Glomerular endothelial cell (primary cell): ENCODE measurements around the gene SIAH2. TPM values are rescaled to one million over a fixed set of nuclear protein-coding genes. Genes with fewer than 3 reads are reported as not detected.

Experiments used
- DNase-seq: peaks from one replicate; pipeline ENCODE4 v3.0.0-alpha.2; 2011; ENCODE audit warnings: low read depth, low spot score; ENCODE audit errors: extremely low read depth
- total RNA-seq: library from RNA; depleted of rRNA; stranded (reverse); fragments of >200 nt; gene quantifications from 2 replicates; pipeline ENCODE4 v1.2.3, GENCODE V29; 2015

SIAH2 gene
- total RNA-seq, 1 donor from 2014 or later = 34.0 TPM

GRCh38 chr3:150775001-150775599, 12.1 kb upstream of the SIAH2 start:
- no peak for DNase-seq

GRCh38 chr3:150773616-150774192, 10.7 kb upstream of the SIAH2 start:
- no peak for DNase-seq

GRCh38 chr3:150771600-150771999, 8.6 kb upstream of the SIAH2 start:
- no peak for DNase-seq

- DNase-seq = no peak
These were observed 7.7 kb upstream of the SIAH2 start for GRCh38 chr3:150770681-150771080.

- no peak for DNase-seq
These were observed 3.8 kb upstream of the SIAH2 start for GRCh38 chr3:150766742-150767141.

- DNase-seq = no peak
These were observed 3.2 kb upstream of the SIAH2 start for GRCh38 chr3:150765949-150766720.

- no peak for DNase-seq
These were observed 2.0 kb upstream of the SIAH2 start for GRCh38 chr3:150764967-150765366.

- DNase-seq = no peak
These were observed 1.6 kb upstream of the SIAH2 start for GRCh38 chr3:150764566-150764965.

GRCh38 chr3:150763841-150764483, 993 bp upstream of the SIAH2 start:
- DNase-seq = peak; percentile 9

GRCh38 chr3:150762662-150763121, 277 bp downstream of the SIAH2 start:
- DNase-seq = no peak

GRCh38 chr3:150761831-150762661, 923 bp downstream of the SIAH2 start:
- peak; percentile 22 for DNase-seq

GRCh38 chr3:150760431-150761200, 2.4 kb downstream of the SIAH2 start:
- no peak for DNase-seq

- no peak for DNase-seq
These were observed 3.0 kb downstream of the SIAH2 start for GRCh38 chr3:150759947-150760346.

GRCh38 chr3:150759319-150759718, 3.6 kb downstream of the SIAH2 start:
- DNase-seq = no peak

- DNase-seq = no peak
These were observed 5.2 kb downstream of the SIAH2 start for GRCh38 chr3:150757768-150758167.

GRCh38 chr3:150757364-150757763, 5.6 kb downstream of the SIAH2 start:
- DNase-seq = no peak

GRCh38 chr3:150756491-150757059, 6.4 kb downstream of the SIAH2 start:
- DNase-seq = no peak

- no peak for DNase-seq
These were observed 7.1 kb downstream of the SIAH2 start for GRCh38 chr3:150755902-150756301.

GRCh38 chr3:150754896-150755295, 8.1 kb downstream of the SIAH2 start:
- no peak for DNase-seq
